Epithelial cell of esophagus (primary cell): ENCODE results near the gene PLEKHG4B.
"Not testable (repeated sequence)": the region's sequence is repeated elsewhere in the genome, so short reads cannot be mapped to it uniquely, and the experiment has no call there.

Source experiments
- DNase-seq: peaks from one replicate; pipeline ENCODE4 v3.0.0; 2010; ENCODE audit warnings: low read depth
- H3K4me3 ChIP-seq: 2 replicates; pipeline ENCODE4 v1.5.1; 2011; ENCODE audit warnings: mild to moderate bottlenecking, low read length, control low read depth
- CTCF ChIP-seq: IDR thresholded peaks from 2 replicates; pipeline ENCODE4 v1.5.1; 2011; ENCODE audit warnings: low read depth, mild to moderate bottlenecking, low read length, control low read depth, inconsistent platforms; ENCODE audit not compliant: insufficient read depth; ENCODE audit errors: missing control alignments

Gene PLEKHG4B

GRCh38 chr5:164244-164643 is 72.3 kb downstream of the PLEKHG4B start:
- H3K4me3 ChIP-seq = no peak overlapping the region
- DNase-seq = no peak
- no peak for TF ChIP-seq CTCF

GRCh38 chr5:164783-165182 is 72.8 kb downstream of the PLEKHG4B start:
- not testable (repeated sequence) for H3K4me3 ChIP-seq, DNase-seq

- no peak for DNase-seq
- no peak for TF ChIP-seq CTCF
Measured at GRCh38 chr5:166441-167372, 74.7 kb downstream of the PLEKHG4B start.

GRCh38 chr5:167511-167910 is 75.5 kb downstream of the PLEKHG4B start:
- H3K4me3 ChIP-seq = no peak overlapping the region
- no peak for DNase-seq
- TF ChIP-seq CTCF = no peak

More at GRCh38 chr5:166441-167372, 74.7 kb downstream of the PLEKHG4B start:
- no peak overlapping the region for H3K4me3 ChIP-seq

- TF ChIP-seq CTCF = no peak
- H3K4me3 ChIP-seq = no peak overlapping the region
- peak; percentile 15 for DNase-seq
Measured at GRCh38 chr5:167982-168660, 76.2 kb downstream of the PLEKHG4B start.

- DNase-seq = no peak
- no peak overlapping the region for H3K4me3 ChIP-seq
- TF ChIP-seq CTCF = no peak
Measured at GRCh38 chr5:169071-169727, 77.2 kb downstream of the PLEKHG4B start.

GRCh38 chr5:169728-170094 is 77.7 kb downstream of the PLEKHG4B start:
- no peak for DNase-seq

More at GRCh38 chr5:169728-170094, 77.7 kb downstream of the PLEKHG4B start:
- TF ChIP-seq CTCF = no peak
- H3K4me3 ChIP-seq = no peak overlapping the region
